ENCODE results near the gene PKN1.

Gene PKN1

DNA sequence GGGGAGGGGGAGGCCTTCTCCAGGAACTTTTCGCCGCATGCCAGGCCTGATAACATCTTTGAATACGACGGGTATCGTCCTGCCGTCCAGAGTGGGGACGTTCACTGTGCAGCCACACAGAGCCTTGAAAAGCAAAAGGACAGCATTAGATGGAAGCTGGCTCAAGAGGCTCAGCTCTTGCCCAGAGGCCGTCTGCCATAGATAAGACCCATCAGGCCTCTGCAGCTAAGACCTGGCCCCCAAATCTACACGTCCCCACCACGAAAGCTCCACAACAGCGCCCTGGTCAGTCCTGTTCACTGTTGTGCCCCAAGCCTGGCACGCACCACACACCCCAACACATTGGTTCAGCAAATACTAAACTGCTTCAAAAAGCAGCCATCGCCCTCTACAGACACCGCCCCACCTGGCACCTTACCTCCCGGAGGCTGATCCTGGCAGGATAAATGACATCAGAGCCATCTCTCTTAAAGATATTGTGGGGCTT lies 83.0 kb downstream of the PKN1 start:
- no peak for DNase-seq

DNA sequence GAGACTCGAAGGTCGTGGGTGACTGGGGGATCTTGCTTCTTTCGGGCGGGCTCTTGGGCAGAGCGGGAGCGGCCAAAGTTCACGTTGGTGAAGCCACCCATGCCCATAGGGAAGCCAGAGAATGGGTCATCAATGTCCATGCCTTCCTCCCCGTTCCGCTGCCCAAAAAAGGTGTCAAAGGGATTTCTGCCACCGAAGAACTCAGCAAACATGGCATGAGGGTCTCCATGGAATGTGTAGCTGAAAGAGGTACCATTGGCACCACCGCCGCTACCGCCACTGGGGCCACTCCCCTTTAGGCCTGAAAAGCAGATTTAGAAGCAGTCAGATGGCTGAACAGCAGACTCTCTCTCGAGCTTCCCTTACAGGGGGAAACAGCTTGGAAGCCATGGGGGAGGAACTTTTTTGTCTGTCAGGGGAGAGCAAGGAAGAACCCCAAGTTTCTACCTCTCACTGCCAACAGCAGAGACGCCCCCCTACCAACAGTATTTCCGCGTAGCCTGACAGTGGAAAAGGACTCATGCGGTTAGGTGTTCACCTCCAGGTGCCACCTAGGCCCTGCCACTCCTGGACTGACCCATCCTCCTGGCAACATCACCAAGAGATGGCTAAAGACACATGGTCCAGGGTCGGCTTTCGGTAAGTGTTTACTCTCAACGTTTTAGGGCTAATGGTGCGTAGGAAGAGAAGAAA lies 83.8 kb downstream of the PKN1 start:
- DNase-seq = peak; percentile 13

DNA sequence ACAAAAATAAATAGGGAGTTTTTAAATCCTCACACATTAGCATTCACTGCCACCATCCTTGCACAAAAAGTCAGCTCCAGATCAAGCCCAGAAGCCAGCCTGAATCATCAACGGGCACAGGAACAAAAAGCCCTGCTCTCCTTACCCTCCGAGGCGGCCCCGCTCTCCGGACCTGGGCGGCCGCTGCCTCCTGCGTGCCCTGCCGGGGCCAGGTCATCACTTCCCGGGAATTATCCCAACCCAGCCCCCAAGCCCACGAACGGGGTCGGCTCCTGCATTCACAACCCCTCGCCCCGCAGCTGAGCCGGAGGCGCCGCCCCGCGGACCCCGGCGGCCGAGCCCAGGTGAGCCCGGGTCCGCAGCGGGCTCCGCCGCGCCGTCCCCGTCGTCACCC lies 84.3 kb downstream of the PKN1 start:
- no peak for DNase-seq

DNA sequence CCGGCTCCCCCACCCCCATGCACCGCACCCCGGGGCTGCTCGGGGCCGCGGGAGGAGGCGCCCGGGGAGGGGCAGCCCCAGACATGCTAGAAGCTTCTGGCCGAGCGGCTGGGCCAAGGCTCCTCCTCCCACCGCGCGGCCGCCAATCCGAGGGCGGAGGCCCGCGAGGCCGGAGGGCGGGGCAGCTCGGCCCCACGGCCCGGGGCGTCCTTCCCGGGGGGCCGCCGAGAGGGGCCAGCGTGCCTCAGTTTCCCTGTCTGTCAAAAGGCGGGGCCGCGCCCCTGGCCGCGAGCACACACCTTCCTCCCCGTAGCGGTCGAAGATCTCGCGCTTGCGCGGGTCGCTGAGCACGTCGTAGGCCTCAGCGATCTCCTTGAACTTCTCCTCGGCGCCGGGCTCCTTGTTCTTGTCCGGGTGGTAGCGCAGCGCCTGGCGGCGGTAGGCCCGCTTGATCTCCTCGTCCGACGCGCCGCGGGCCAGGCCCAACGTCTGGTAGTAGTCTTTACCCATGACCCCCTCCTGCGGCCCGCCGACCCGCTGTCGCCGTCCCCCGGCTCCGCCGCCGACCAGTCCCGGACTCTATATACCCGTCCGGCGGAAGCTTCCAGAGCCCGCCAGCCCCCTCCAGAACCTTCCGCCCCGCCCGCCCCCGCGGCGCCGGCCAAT lies 84.9 kb downstream of the PKN1 start, which contains the start of gene DNAJB1:
TSS of gene DNAJB1 (minus strand) at position 558 of the 666 bp plus-strand sequence. CDS start at position 510, 48 bp downstream.
- DNase-seq = peak; percentile 80

DNA sequence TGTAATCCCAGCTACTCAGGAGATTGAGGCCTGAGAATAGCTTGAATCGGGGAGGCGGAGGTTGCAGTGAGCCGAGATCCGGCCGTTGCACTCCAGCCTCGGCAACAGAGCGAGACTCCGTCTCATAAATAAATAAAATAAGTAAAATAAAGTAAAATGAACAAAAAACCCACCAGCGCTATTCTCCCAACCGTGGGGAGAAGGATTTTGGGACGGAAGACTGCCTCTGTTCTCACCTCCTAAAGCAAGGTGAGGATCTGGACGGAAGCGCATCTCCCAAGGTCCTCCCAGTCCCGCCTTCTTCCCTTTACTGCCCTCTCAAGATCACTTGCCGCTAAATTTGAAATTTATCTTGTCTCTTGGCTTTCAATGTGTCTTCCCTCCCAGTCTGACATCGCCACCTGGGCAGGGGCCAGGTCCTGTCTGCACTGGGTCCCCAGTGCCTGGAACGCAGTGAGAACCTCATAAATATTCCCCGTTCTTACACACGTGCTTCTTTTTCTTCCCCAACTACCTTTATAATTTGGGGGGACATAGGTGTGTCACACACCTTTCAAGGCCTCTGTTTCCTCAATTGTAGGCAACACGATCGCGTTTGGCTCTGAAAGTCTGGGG lies 86.2 kb downstream of the PKN1 start:
- DNase-seq = no peak

DNA sequence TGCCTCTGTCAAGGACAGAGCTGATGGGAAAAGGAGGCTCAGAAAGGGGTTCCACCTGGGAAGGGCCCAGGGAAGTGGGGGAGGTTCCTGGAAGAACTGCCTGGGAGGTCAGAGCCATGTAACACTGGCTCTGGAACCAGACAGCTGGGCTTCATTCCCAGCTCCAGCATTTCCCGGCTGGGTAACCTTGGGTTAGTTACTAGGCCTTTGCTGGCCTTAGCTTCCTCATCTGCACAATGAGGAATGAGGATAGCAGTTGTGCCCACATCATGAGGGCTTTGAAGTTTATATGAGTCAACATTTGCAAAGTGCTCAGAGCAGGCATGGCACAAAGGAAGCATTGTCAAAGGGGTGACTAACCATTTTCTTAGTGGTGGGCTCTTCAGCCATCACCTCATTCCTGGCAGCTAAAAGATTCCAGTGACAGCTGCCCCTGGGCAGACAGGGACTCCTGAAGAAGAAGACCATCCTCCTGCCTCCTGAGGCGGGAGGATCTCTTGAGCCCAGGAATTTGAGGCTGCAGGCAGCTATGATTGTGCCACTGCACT lies 86.8 kb downstream of the PKN1 start:
- DNase-seq = no peak

DNA sequence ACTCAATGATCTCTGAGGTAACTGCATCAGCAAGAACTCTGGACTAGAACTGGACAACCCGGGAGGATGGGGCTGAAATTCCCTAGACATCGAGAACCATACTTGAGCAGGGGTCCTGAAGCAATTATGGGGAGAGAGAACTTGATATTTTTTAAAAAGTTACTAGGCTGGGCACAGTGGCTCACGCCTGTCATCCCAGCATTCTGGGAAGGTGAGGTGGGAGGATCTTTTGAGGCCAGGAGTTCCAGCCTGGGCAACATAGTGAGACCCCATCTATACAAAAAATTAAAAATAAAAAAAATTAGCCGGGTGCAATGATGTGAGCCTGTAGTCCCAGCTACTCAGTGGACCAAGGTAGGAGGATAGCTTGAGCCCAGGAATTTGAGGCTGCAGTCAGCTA lies 87.4 kb downstream of the PKN1 start:
- DNase-seq = no peak
